Upper lobe of left lung (tissue), 4 donors: ENCODE data around the gene SETBP1.

Experiments used
- CTCF ChIP-seq, 6 experiments: fragments of 450-650 bp in 4 of 6; fragments of 200-600 bp in 2 of 6; sonication (generic) in 2 of 6; IDR thresholded peaks; one replicate each; pipeline ENCODE4 v1.5.1; 2016 to 2019; ENCODE audit warnings: antibody characterized with exemption in 6 of 6
- EP300 ChIP-seq, 4 donors: sonication (generic); formaldehyde crosslinking; IDR thresholded peaks; one replicate each; pipeline ENCODE4 v1.5.1; 2017; ENCODE audit warnings: antibody characterized with exemption in 4 of 4, control low read depth in 2 of 4
- POLR2AphosphoS5 ChIP-seq, 2 donors: sonication (generic); formaldehyde crosslinking; IDR thresholded peaks; one replicate each; pipeline ENCODE4 v1.5.1; 2017; ENCODE audit warnings: antibody characterized with exemption in 2 of 2

- TF ChIP-seq POLR2AphosphoS5 (IDR thresholded peaks at IDR 0.05): no peak
- no peak for TF ChIP-seq EP300 (IDR thresholded peaks at IDR 0.05)
- TF ChIP-seq CTCF (IDR thresholded peaks at IDR 0.05): no peak
Observed at GRCh38 chr18:44920441-44920840, 239.8 kb downstream of the SETBP1 start.
